Measurements from ENCODE around the gene DDX1.

DNA sequence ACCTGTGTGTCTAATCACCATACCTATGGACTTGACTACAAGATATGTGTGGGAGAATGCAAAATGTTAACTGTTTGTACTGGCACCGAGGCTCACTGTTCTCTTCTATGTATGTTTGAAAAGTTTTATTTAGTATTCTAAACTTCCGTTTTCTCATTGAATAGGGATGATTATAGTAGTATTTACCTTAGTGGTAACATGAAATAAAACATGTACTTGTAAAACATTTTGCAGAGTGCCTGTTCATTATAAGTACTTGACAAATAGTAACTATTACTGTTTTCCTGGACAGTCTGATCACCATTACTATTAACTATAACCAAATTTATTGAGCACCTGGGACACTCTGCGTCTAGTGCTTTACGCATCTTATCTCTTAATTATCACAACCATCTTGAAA lies 24.8 kb downstream of the DDX1 start:
- TF ChIP-seq CTCF (IDR thresholded peaks at IDR 0.05) (no peak), EZH2 (IDR thresholded peaks at IDR 0.05; ENCODE audit: borderline replicate concordance, insufficient read depth, low read depth, low read length, poor library complexity, severe bottlenecking) (no peak)
